ENCODE data around the gene HELZ2.

GRCh38 chr20:63562461-63563224, 11.4 kb downstream of the HELZ2 start:
- TF ChIP-seq CTCF (conservative IDR thresholded peaks at IDR 0.05; ENCODE audit: low read length), result no peak
- no peak for TF ChIP-seq EZH2phosphoT487 (IDR thresholded peaks at IDR 0.05; ENCODE audit: borderline replicate concordance)

Data from Loucy (cell line).